ENCODE data around the gene ABCA1.

- TF ChIP-seq, protein P1, sequence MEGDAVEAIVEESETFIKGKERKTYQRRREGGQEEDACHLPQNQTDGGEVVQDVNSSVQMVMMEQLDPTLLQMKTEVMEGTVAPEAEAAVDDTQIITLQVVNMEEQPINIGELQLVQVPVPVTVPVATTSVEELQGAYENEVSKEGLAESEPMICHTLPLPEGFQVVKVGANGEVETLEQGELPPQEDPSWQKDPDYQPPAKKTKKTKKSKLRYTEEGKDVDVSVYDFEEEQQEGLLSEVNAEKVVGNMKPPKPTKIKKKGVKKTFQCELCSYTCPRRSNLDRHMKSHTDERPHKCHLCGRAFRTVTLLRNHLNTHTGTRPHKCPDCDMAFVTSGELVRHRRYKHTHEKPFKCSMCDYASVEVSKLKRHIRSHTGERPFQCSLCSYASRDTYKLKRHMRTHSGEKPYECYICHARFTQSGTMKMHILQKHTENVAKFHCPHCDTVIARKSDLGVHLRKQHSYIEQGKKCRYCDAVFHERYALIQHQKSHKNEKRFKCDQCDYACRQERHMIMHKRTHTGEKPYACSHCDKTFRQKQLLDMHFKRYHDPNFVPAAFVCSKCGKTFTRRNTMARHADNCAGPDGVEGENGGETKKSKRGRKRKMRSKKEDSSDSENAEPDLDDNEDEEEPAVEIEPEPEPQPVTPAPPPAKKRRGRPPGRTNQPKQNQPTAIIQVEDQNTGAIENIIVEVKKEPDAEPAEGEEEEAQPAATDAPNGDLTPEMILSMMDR (conservative IDR thresholded peaks at IDR 0.05 in 1 of 2, IDR thresholded peaks at IDR 0.05 in 1 of 2; ENCODE audit: low read depth in 1 of 2, low read length in 2 of 2) = no peak
- TF ChIP-seq EZH2 (IDR thresholded peaks at IDR 0.05; ENCODE audit: low read length, missing control alignments) = no peak
These were observed 96.3 kb downstream of the ABCA1 start for GRCh38 chr9:104831681-104832080.

Data from fibroblast of lung (primary cell).